K562 (cell line): ENCODE data around the gene ZFYVE28. TPM values are rescaled to one million over a fixed set of nuclear protein-coding genes. Genes with fewer than 3 reads are reported as not detected.

ENCODE experiments used
- ATAC-seq: fragments of 200-7000 bp; cut with Tn5 transposase; 3 replicates; pipeline ENCODE4 v1.9.1; 2020; ENCODE audit warnings: moderate library complexity
- BruUV-seq: library from RNA; stranded (reverse); fragments of 400-500 nt; replicated peaks from 2 replicates; lab custom pipeline; 2021; lab: Mats Ljungman, UMichigan
- CTCF ChIA-PET: fragments of 300-600 bp; formaldehyde crosslinking; extraction: SDS; loops from one replicate; lab custom pipeline; 2021; ENCODE audit warnings: low intra/inter-chr PET ratio; lab: Yijun Ruan, JAX
- POLR2A ChIA-PET: fragments of 300-600, 350-650 bp; sonication (Branson Sonifier 250); formaldehyde crosslinking; extraction: SDS; loops from one replicate; lab custom pipeline; 2021; ENCODE audit warnings: antibody characterized with exemption, inconsistent platforms; lab: Yijun Ruan, JAX
- DNase-seq, 4 experiments: peaks; one replicate each; pipeline versions ENCODE4 v3.0.0 to v3.0.0-alpha.2; 2011 to 2018; ENCODE audit warnings: low spot score in 3 of 4, mixed read lengths in 3 of 4; ENCODE audit errors: extremely low read depth in 1 of 4
- FAIRE-seq: peaks from 2 replicates; lab custom pipeline; 2011; peaks lifted over from hg19 to GRCh38; lab: Jason Lieb, UNC
- H2AFZ ChIP-seq: 2 replicates; pipeline ENCODE4 v1.6.0; 2011; ENCODE audit warnings: low read depth, low read length, control low read depth, inconsistent platforms
- H3K27ac ChIP-seq: fragments of 200-600 bp; 3 replicates; pipeline ENCODE4 v1.8.0; 2011; ENCODE audit warnings: low read depth, mild to moderate bottlenecking, control low read depth, inconsistent platforms, low read length, moderate library complexity, mixed read lengths; ENCODE audit errors: extremely low read depth
- H3K27me3 ChIP-seq, 2 experiments: fragments of 300-600 bp in 1 of 2; 2 replicates in 1 of 2; 3 replicates in 1 of 2; pipeline versions ENCODE4 v1.6.0 to v1.8.0; 2011; ENCODE audit warnings: inconsistent platforms in 2 of 2, low read length in 2 of 2, mild to moderate bottlenecking in 1 of 2, mixed read lengths in 1 of 2, moderate library complexity in 1 of 2; ENCODE audit not compliant: control insufficient read depth in 2 of 2, insufficient read depth in 2 of 2
- H3K36me3 ChIP-seq: fragments of 300-600 bp; 3 replicates; pipeline ENCODE4 v1.8.0; 2011; ENCODE audit warnings: mild to moderate bottlenecking, low read length, inconsistent platforms; ENCODE audit not compliant: control insufficient read depth, insufficient read depth
- H3K4me1 ChIP-seq, 2 experiments: fragments of 200-600 bp in 1 of 2; replicated peaks in 1 of 2; 2 replicates in 1 of 2; 3 replicates in 1 of 2; pipeline versions ENCODE4 v1.5.1 to v1.8.0; 2011; ENCODE audit warnings: inconsistent platforms in 2 of 2, low read length in 2 of 2, mild to moderate bottlenecking in 1 of 2, mixed read lengths in 1 of 2, moderate library complexity in 1 of 2; ENCODE audit not compliant: control insufficient read depth in 2 of 2, insufficient read depth in 2 of 2
- H3K4me2 ChIP-seq: 2 replicates; pipeline ENCODE4 v1.6.1; 2011; ENCODE audit warnings: low read length, control low read depth, inconsistent platforms, mixed read lengths; ENCODE audit not compliant: insufficient read depth
- H3K4me3 ChIP-seq: fragments of 200-600 bp; sonication (generic), shearing (Covaris generic); 2 replicates; pipeline ENCODE4 v1.5.1; 2016; ENCODE audit warnings: control low read depth, inconsistent platforms
- H3K79me2 ChIP-seq: fragments of 200-600 bp; 3 replicates; pipeline ENCODE4 v1.8.0; 2011; ENCODE audit warnings: low read length, inconsistent platforms; ENCODE audit not compliant: control insufficient read depth, insufficient read depth
- H3K9ac ChIP-seq, 2 experiments: 2 replicates each; pipeline versions ENCODE4 v1.6.0 to v1.6.1; 2011; ENCODE audit warnings: low read depth in 2 of 2, low read length in 2 of 2, control low read depth in 1 of 2, inconsistent platforms in 1 of 2, mild to moderate bottlenecking in 1 of 2, mixed read lengths in 1 of 2; ENCODE audit not compliant: insufficient read depth in 1 of 2
- H3K9me1 ChIP-seq: one replicate; pipeline ENCODE4 v1.6.0; 2011; ENCODE audit warnings: inconsistent platforms, mild to moderate bottlenecking, low read length, moderate library complexity; ENCODE audit not compliant: control insufficient read depth, insufficient read depth
- H3K9me3 ChIP-seq: replicated peaks from 2 replicates; pipeline ENCODE4 v1.5.1; 2011; ENCODE audit warnings: low read depth, low read length, inconsistent platforms; ENCODE audit not compliant: control insufficient read depth, insufficient read depth
- H4K20me1 ChIP-seq: replicated peaks from 2 replicates; pipeline ENCODE4 v1.6.1; 2011; ENCODE audit warnings: low read length, inconsistent platforms, mixed read lengths; ENCODE audit not compliant: control insufficient read depth, insufficient read depth
- BCOR ChIP-seq: fragments of 450-650 bp; IDR thresholded peaks from 2 replicates; pipeline ENCODE4 v1.6.1; 2016
- BRF1 ChIP-seq: IDR thresholded peaks from 3 replicates; pipeline ENCODE4 v1.6.1; 2011; ENCODE audit warnings: borderline replicate concordance, mild to moderate bottlenecking; ENCODE audit not compliant: insufficient read length; ENCODE audit errors: extremely low read depth
- CREB1 ChIP-seq, 2 experiments: sonication (generic) in 1 of 2; formaldehyde crosslinking in 1 of 2; IDR thresholded peaks; 2 replicates each; pipeline versions ENCODE4 v1.6.1 to v1.8.0; 2012 to 2022; ENCODE audit warnings: inconsistent platforms in 1 of 2, mild to moderate bottlenecking in 1 of 2, missing genetic modification reagents in 1 of 2, moderate library complexity in 1 of 2
- EP400 ChIP-seq: fragments of 450-650 bp; IDR thresholded peaks from 2 replicates; pipeline ENCODE4 v1.6.1; 2017; ENCODE audit warnings: antibody characterized with exemption, mild to moderate bottlenecking, moderate library complexity
- GABPB1 ChIP-seq: sonication (generic); formaldehyde crosslinking; IDR thresholded peaks from 2 replicates; pipeline ENCODE4 v1.8.0; 2022; ENCODE audit warnings: mild to moderate bottlenecking, missing genetic modification reagents
- PHF20 ChIP-seq: fragments of 450-650 bp; IDR thresholded peaks from 2 replicates; pipeline ENCODE4 v1.6.1; 2018; ENCODE audit not compliant: partially characterized antibody
- STAT5B ChIP-seq: fragments of 250-450 bp; sonication (Bioruptor Pico); IDR thresholded peaks from 2 replicates; pipeline ENCODE4 v1.8.0; 2021; ENCODE audit warnings: mild to moderate bottlenecking, inconsistent platforms
- ZNF707 ChIP-seq: fragments of 250-450 bp; sonication (Bioruptor Pico); conservative IDR thresholded peaks from 2 replicates; pipeline ENCODE4 v1.8.0; 2022; ENCODE audit warnings: inconsistent platforms, mild to moderate bottlenecking, moderate library complexity
- WGBS: fragments of 100-300 bp; shearing (Covaris generic); methylation state at CpG from one replicate; pipeline ENCODE4 v1.1.6; 2016; ENCODE audit warnings: low coverage, mixed read lengths; ENCODE audit not compliant: insufficient coverage; ENCODE audit errors: missing lambda C conversion rate; 5-methylcytosine and 5-hydroxymethylcytosine counted together
- in situ Hi-C: fragments of 300-500 bp; cut with MboI; formaldehyde crosslinking; loops from 4 replicates; pipeline ENCODE4 v1.15.0; 2018; ENCODE audit warnings: inconsistent platforms, mixed read lengths
- intact Hi-C: fragments of 100-400 bp; cut with micrococcal nuclease; formaldehyde crosslinking; loops from 2 replicates; pipeline ENCODE4 v1.14.2; 2022
- polyA plus RNA-seq, 8 experiments: library from polyadenylated mRNA; depleted of rRNA in 4 of 8; stranded (reverse) in 5 of 8; unstranded in 3 of 8; fragments of >200 nt; fragmentation: Nextera tagmentation in 2 of 8; fragmentation: Illumina TruSeq in 1 of 8; extraction: Ambion mirVana in 2 of 8; extraction: Trizol in 1 of 8; gene quantifications; 2 replicates each; pipeline versions ENCODE4 v1.2.1 to v1.2.3, GENCODE V29; 2011 to 2014; ENCODE audit warnings: inconsistent platforms in 1 of 8, missing spikeins in 1 of 8
- total RNA-seq, 7 experiments: library from RNA; depleted of rRNA in 6 of 7; stranded (reverse); fragments of >200 nt in 6 of 7; fragmentation: Illumina TruSeq in 2 of 7; extraction: Trizol in 2 of 7; gene quantifications; 2 replicates each; pipeline versions ENCODE4 v1.2.1 to v1.2.3, GENCODE V29; 2011 to 2021; ENCODE audit warnings: low replicate concordance in 1 of 7
- TF ChIP-seq, protein P1 (sequence below): fragments of 450-650 bp; IDR thresholded peaks from 2 replicates; pipeline ENCODE4 v1.6.1; 2014; ENCODE audit warnings: low read depth, mild to moderate bottlenecking, moderate library complexity, borderline replicate concordance
- TF ChIP-seq, protein P2 (sequence below): fragments of 450-650 bp; IDR thresholded peaks from 2 replicates; pipeline ENCODE4 v1.6.1; 2016; ENCODE audit warnings: missing biosample characterization, missing genetic modification characterization

ZFYVE28 gene
- total and polyA plus RNA-seq, 9 of the 15 experiments (the other 6 are each of a cell fraction or from before 2014, with no cell fraction given), result 1.3 to 24.8 (median 8.9) TPM

DNA sequence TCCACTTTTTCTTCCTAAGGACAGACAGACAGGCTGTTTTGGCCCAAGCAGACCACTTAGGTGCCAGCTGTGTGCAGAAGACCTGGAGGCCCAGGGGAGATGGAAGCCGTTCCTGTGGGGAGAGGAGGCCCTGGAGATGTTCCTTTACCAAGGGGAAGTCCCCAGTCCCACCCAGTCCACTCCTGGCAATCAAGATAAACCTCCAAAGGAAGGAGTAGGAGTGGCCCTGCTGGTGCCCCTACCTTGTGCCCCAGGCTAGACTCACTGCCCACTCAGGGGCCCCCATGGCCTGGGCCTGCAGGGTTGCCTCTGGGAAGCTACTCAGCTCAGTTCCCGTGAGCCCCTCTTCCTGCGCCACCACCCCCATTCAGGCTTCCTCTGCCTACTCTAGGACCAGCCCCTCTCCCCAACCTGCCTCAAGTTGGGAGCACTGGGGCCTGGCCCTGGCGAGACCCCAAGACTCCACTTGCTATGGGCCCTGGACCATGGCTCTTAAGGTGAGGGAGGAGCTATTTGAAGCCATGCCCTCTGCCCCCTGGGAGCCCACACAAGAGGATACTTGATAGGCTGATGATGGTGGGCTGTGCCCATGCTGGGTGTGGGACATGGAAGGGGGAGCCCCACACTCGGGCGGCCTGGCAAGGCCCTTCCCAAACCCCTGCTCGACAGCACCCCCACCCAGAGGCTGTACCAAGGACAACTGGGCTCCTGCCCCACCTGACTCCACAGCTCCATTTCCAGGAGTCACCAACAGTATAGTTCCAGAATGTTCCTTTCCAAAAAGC is 25.7 kb upstream of the ZFYVE28 start:
- POLR2A ChIA-PET, result interaction anchor here (0.6 to 1.0 kb wide), 3 partner anchors 15 to 263 kb away, joined by 3 to 4 read pairs (median 3); no protein-coding TSS in a partner anchor
- in situ Hi-C loops, result loop anchor here (10.0 kb wide), 1 partner anchor 219 kb away; no protein-coding TSS in a partner anchor
- Histone ChIP-seq H3K4me1 (peaks cover 4 to 32% of the 10 kb centered on the region in 2 experiments; a peak in 4 of 5 replicates), H3K27ac (no peak overlapping the region), H3K36me3 (no peaks in the 10 kb centered on the region), H3K9ac (peak overlapping the region in 1 of 2 experiments; percentile 69; a peak in 1 of 4 replicates), H3K79me2 (no peaks in the 10 kb centered on the region), H3K27me3 (peaks cover 9 to 14% of the 10 kb centered on the region in 2 experiments; a peak in 4 of 5 replicates), H2AFZ (no peak overlapping the region), H3K4me2 (no peak overlapping the region), H3K9me3 (no peaks in the 10 kb centered on the region), H4K20me1 (0 out of 2 replicates have a peak, but pooled peaks cover 4% of the 10 kb centered on the region), H3K9me1 (no peaks in the 10 kb centered on the region), H3K4me3 (no peak overlapping the region)
- no TSS peak for BruUV-seq
- CTCF ChIA-PET, result no interaction called here
- WGBS, result 60% methylated on average over 5 of the region's 7 CpGs
- TF ChIP-seq GABPB1, result no peak
- TF ChIP-seq, protein P1, sequence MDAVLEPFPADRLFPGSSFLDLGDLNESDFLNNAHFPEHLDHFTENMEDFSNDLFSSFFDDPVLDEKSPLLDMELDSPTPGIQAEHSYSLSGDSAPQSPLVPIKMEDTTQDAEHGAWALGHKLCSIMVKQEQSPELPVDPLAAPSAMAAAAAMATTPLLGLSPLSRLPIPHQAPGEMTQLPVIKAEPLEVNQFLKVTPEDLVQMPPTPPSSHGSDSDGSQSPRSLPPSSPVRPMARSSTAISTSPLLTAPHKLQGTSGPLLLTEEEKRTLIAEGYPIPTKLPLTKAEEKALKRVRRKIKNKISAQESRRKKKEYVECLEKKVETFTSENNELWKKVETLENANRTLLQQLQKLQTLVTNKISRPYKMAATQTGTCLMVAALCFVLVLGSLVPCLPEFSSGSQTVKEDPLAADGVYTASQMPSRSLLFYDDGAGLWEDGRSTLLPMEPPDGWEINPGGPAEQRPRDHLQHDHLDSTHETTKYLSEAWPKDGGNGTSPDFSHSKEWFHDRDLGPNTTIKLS, result no peak
- TF ChIP-seq ZNF707 (CRISPR knock-in tag), result no peak
- TF ChIP-seq, protein P2, sequence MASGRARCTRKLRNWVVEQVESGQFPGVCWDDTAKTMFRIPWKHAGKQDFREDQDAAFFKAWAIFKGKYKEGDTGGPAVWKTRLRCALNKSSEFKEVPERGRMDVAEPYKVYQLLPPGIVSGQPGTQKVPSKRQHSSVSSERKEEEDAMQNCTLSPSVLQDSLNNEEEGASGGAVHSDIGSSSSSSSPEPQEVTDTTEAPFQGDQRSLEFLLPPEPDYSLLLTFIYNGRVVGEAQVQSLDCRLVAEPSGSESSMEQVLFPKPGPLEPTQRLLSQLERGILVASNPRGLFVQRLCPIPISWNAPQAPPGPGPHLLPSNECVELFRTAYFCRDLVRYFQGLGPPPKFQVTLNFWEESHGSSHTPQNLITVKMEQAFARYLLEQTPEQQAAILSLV (tag), result no peak
- TF ChIP-seq STAT5B (CRISPR knock-in tag), result no peak
- TF ChIP-seq CREB1 (IDR thresholded peaks at IDR 0.05), result no peak
- no peak for TF ChIP-seq CREB1 (CRISPR knock-in tag; IDR thresholded peaks at IDR 0.05)
- no peak for TF ChIP-seq EP400
- no peak for TF ChIP-seq PHF20
- no peak for TF ChIP-seq BRF1
- TF ChIP-seq BCOR, result no peak
- intact Hi-C loops, result no loop called here
- ATAC-seq, result no peak
- FAIRE-seq, result no peak
- DNase-seq, result no peak
